ENCODE measurements around the gene NCOR2.
A peak's percentile ranks its signal among the peaks of the same experiment; 100 is the strongest.

Gene NCOR2

DNA sequence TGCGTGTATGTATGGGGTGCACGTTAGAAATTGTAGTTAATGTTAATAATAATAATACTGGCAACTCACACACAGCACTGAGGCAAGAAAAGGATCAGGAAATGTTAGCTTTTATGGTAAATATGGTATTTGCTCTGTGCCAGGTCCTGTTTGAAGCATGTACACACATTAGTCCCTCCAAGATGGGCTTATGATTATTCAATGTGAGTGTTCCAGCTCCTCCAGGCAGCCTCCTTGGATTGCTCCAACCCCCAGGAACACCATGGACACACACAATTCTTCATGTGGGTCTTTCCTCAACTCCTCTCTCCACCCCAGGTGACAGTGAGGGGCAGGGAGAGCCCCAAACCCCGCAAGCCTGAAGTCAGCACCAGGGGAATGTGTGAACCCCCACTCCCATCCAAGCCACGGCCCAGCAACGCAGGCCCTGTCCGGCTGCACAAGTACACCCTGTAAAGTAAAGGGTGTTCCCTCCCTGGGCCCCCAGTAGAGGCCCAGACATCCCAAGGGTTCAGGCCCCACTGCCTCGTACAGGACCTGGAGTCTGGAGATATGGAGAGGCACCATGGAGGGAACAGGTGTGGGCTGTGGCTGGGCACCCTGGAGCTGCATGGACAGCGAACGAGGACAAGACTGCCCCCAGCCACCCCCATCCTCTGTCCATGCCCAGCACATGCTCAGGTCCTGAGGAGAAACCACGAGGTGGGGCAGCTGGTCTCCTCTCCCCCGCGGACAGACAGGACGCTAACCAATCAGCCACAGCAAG lies 41.3 kb downstream of the NCOR2 start:
- TF ChIP-seq SNAI2 (CRISPR knock-in tag; IDR thresholded peaks at IDR 0.05) (no peak), ISL1 (CRISPR knock-in tag; IDR thresholded peaks at IDR 0.05) (no peak), TOX (CRISPR knock-in tag; IDR thresholded peaks at IDR 0.05; ENCODE audit: borderline replicate concordance) (no peak), ZFP3 (CRISPR knock-in tag; IDR thresholded peaks at IDR 0.05) (no peak), CSDC2 (CRISPR knock-in tag; IDR thresholded peaks at IDR 0.05) (no peak), BACH2 (CRISPR knock-in tag; IDR thresholded peaks at IDR 0.05; ENCODE audit: borderline replicate concordance) (no peak), GLIS3 (CRISPR knock-in tag; IDR thresholded peaks at IDR 0.05) (no peak), ZNF565 (CRISPR knock-in tag; conservative IDR thresholded peaks at IDR 0.05; ENCODE audit: low read depth) (no peak), ZFP30 (CRISPR knock-in tag; IDR thresholded peaks at IDR 0.05) (no peak), ARNTL (CRISPR knock-in tag; IDR thresholded peaks at IDR 0.05; ENCODE audit: borderline replicate concordance, low read depth) (no peak), ZNF70 (CRISPR knock-in tag; IDR thresholded peaks at IDR 0.05) (no peak), RARB (CRISPR knock-in tag; IDR thresholded peaks at IDR 0.05) (no peak), ESRRG (CRISPR knock-in tag; IDR thresholded peaks at IDR 0.05) (no peak), OSR1 (CRISPR knock-in tag; IDR thresholded peaks at IDR 0.05) (no peak), PPARA (CRISPR knock-in tag; IDR thresholded peaks at IDR 0.05; ENCODE audit: borderline replicate concordance) (no peak), ZNF8 (CRISPR knock-in tag; IDR thresholded peaks at IDR 0.05) (no peak)
- TF ChIP-seq, protein P1, sequence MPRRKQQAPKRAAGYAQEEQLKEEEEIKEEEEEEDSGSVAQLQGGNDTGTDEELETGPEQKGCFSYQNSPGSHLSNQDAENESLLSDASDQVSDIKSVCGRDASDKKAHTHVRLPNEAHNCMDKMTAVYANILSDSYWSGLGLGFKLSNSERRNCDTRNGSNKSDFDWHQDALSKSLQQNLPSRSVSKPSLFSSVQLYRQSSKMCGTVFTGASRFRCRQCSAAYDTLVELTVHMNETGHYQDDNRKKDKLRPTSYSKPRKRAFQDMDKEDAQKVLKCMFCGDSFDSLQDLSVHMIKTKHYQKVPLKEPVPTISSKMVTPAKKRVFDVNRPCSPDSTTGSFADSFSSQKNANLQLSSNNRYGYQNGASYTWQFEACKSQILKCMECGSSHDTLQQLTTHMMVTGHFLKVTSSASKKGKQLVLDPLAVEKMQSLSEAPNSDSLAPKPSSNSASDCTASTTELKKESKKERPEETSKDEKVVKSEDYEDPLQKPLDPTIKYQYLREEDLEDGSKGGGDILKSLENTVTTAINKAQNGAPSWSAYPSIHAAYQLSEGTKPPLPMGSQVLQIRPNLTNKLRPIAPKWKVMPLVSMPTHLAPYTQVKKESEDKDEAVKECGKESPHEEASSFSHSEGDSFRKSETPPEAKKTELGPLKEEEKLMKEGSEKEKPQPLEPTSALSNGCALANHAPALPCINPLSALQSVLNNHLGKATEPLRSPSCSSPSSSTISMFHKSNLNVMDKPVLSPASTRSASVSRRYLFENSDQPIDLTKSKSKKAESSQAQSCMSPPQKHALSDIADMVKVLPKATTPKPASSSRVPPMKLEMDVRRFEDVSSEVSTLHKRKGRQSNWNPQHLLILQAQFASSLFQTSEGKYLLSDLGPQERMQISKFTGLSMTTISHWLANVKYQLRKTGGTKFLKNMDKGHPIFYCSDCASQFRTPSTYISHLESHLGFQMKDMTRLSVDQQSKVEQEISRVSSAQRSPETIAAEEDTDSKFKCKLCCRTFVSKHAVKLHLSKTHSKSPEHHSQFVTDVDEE (CRISPR knock-in tag; IDR thresholded peaks at IDR 0.05): no peak
- TF ChIP-seq, protein P2, sequence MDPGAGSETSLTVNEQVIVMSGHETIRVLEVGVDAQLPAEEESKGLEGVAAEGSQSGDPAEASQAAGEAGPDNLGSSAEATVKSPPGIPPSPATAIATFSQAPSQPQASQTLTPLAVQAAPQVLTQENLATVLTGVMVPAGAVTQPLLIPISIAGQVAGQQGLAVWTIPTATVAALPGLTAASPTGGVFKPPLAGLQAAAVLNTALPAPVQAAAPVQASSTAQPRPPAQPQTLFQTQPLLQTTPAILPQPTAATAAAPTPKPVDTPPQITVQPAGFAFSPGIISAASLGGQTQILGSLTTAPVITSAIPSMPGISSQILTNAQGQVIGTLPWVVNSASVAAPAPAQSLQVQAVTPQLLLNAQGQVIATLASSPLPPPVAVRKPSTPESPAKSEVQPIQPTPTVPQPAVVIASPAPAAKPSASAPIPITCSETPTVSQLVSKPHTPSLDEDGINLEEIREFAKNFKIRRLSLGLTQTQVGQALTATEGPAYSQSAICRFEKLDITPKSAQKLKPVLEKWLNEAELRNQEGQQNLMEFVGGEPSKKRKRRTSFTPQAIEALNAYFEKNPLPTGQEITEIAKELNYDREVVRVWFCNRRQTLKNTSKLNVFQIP (CRISPR knock-in tag; IDR thresholded peaks at IDR 0.05; ENCODE audit: borderline replicate concordance, low read depth): no peak
- TF ChIP-seq, protein P3, sequence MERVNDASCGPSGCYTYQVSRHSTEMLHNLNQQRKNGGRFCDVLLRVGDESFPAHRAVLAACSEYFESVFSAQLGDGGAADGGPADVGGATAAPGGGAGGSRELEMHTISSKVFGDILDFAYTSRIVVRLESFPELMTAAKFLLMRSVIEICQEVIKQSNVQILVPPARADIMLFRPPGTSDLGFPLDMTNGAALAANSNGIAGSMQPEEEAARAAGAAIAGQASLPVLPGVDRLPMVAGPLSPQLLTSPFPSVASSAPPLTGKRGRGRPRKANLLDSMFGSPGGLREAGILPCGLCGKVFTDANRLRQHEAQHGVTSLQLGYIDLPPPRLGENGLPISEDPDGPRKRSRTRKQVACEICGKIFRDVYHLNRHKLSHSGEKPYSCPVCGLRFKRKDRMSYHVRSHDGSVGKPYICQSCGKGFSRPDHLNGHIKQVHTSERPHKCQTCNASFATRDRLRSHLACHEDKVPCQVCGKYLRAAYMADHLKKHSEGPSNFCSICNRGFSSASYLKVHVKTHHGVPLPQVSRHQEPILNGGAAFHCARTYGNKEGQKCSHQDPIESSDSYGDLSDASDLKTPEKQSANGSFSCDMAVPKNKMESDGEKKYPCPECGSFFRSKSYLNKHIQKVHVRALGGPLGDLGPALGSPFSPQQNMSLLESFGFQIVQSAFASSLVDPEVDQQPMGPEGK (CRISPR knock-in tag; IDR thresholded peaks at IDR 0.05; ENCODE audit: borderline replicate concordance): no peak
- TF ChIP-seq, protein P4, sequence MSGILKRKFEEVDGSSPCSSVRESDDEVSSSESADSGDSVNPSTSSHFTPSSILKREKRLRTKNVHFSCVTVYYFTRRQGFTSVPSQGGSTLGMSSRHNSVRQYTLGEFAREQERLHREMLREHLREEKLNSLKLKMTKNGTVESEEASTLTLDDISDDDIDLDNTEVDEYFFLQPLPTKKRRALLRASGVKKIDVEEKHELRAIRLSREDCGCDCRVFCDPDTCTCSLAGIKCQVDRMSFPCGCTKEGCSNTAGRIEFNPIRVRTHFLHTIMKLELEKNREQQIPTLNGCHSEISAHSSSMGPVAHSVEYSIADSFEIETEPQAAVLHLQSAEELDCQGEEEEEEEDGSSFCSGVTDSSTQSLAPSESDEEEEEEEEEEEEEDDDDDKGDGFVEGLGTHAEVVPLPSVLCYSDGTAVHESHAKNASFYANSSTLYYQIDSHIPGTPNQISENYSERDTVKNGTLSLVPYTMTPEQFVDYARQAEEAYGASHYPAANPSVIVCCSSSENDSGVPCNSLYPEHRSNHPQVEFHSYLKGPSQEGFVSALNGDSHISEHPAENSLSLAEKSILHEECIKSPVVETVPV (CRISPR knock-in tag; IDR thresholded peaks at IDR 0.05): no peak
- ATAC-seq: no peak

DNA sequence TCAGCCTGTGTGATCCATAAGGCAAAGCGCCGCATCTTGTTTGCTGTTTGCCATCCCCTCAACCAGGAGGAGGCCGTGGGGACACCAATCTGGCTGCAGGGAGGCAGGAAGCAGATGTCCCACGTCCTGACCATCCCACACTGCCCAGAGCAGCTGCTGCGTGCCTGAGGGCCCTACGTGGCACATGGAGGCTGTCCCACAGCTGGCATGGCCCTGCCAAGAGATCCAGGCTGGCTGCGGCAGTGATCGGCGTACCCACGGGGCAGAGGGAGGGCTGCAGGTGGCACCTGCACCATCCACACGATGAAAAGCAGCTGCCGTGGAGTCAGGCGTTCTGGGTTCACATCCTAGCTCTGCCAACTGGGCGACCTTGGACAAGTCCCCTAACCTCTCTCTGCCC lies 42.0 kb downstream of the NCOR2 start:
- no peak; the same call in 2 of the 3 replicates for ATAC-seq
- TF ChIP-seq TCF4 (CRISPR knock-in tag; IDR thresholded peaks at IDR 0.05; ENCODE audit: borderline replicate concordance) (peak; percentile 21; the same call in 1 of the 2 replicates), SNAI2 (CRISPR knock-in tag; IDR thresholded peaks at IDR 0.05) (no peak)

DNA sequence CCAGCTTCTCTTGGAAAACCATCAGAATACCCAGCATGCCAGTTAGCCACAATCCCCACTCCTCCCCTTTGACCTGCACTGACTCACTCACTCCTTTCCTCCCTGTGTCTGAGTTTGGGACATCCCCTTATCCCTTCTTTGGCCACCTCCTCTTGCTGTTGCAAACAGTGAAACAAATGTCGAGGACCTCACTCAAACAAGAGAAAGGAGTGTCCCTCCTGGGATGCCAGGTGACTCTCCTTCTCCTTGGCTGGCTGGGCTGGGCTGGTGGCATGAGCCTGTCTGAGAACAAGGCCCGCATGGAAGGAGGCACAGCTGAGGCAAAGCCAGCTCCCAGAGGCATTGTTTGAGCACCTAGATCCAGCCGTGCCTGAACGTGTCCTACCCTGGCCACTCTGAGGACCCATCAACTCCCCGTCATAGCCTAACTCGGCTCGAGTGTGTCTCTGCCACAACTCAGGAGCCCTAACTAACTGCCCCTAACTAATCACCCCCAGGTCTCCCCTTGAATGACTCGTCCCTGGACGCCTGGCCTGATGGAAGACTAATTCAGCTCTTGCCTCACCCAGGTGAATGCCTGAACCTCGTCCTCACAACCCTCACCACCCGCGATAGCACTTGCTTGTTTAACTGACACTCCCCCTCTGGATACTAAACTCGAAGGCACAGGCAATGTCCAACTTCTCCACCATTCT lies 43.0 kb downstream of the NCOR2 start:
- ATAC-seq: peak; percentile 45
- TF ChIP-seq, protein P5, sequence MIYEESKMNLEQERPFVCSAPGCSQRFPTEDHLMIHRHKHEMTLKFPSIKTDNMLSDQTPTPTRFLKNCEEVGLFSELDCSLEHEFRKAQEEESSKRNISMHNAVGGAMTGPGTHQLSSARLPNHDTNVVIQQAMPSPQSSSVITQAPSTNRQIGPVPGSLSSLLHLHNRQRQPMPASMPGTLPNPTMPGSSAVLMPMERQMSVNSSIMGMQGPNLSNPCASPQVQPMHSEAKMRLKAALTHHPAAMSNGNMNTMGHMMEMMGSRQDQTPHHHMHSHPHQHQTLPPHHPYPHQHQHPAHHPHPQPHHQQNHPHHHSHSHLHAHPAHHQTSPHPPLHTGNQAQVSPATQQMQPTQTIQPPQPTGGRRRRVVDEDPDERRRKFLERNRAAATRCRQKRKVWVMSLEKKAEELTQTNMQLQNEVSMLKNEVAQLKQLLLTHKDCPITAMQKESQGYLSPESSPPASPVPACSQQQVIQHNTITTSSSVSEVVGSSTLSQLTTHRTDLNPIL (CRISPR knock-in tag; IDR thresholded peaks at IDR 0.05; ENCODE audit: low read depth): no peak
- TF ChIP-seq ZFP30 (CRISPR knock-in tag; IDR thresholded peaks at IDR 0.05) (no peak), ZFP3 (CRISPR knock-in tag; IDR thresholded peaks at IDR 0.05) (no peak), ZNF565 (CRISPR knock-in tag; conservative IDR thresholded peaks at IDR 0.05; ENCODE audit: low read depth) (no peak), SNAI2 (CRISPR knock-in tag; IDR thresholded peaks at IDR 0.05) (no peak), GLIS3 (CRISPR knock-in tag; IDR thresholded peaks at IDR 0.05) (no peak), ZNF8 (CRISPR knock-in tag; IDR thresholded peaks at IDR 0.05) (no peak), ZNF70 (CRISPR knock-in tag; IDR thresholded peaks at IDR 0.05) (no peak), PPARA (CRISPR knock-in tag; IDR thresholded peaks at IDR 0.05; ENCODE audit: borderline replicate concordance) (no peak), ZC3H10 (CRISPR knock-in tag; IDR thresholded peaks at IDR 0.05) (no peak), ESRRG (CRISPR knock-in tag; IDR thresholded peaks at IDR 0.05) (no peak), ISL1 (CRISPR knock-in tag; IDR thresholded peaks at IDR 0.05) (no peak), CSDC2 (CRISPR knock-in tag; IDR thresholded peaks at IDR 0.05) (no peak), OSR1 (CRISPR knock-in tag; IDR thresholded peaks at IDR 0.05) (no peak)
- TF ChIP-seq, protein P2 (CRISPR knock-in tag; IDR thresholded peaks at IDR 0.05; ENCODE audit: borderline replicate concordance, low read depth): no peak
- TF ChIP-seq, protein P3 (CRISPR knock-in tag; IDR thresholded peaks at IDR 0.05; ENCODE audit: borderline replicate concordance): no peak
